Neural crest cell (in vitro differentiated cells): ENCODE measurements around the gene CHCT1. TPM values are rescaled to one million over a fixed set of nuclear protein-coding genes. Genes with fewer than 3 reads are reported as not detected.

Source experiments
- DNase-seq: peaks from one replicate; pipeline ENCODE4 v3.0.0; 2021; ENCODE audit warnings: low read depth, mixed read lengths, low spot score
- H3K27ac Mint-ChIP-seq: one replicate; pipeline ENCODE4 v1.8.0; 2021; ENCODE audit warnings: mild to moderate bottlenecking, mixed read lengths; ENCODE audit not compliant: unreplicated experiment
- H3K27me3 Mint-ChIP-seq: 2 replicates; pipeline ENCODE4 v1.8.0; 2021; ENCODE audit warnings: low read depth, mild to moderate bottlenecking, mixed read lengths
- H3K36me3 Mint-ChIP-seq: 2 replicates; pipeline ENCODE4 v1.8.0; 2021; ENCODE audit warnings: low read depth, mild to moderate bottlenecking, mixed read lengths
- H3K4me1 Mint-ChIP-seq: 2 replicates; pipeline ENCODE4 v1.8.0; 2021; ENCODE audit warnings: mixed read lengths
- H3K4me3 Mint-ChIP-seq: one replicate; pipeline ENCODE4 v1.8.0; 2021; ENCODE audit warnings: mild to moderate bottlenecking, mixed read lengths
- H3K9me3 Mint-ChIP-seq: 2 replicates; pipeline ENCODE4 v1.8.0; 2021; ENCODE audit warnings: mixed read lengths
- total RNA-seq: library from RNA; stranded (reverse); gene quantifications from 2 replicates; pipeline ENCODE4 v1.2.1, GENCODE V29; 2021
- TF ChIP-seq, protein P1 (sequence below): fragments of 200-600 bp; sonication (generic); conservative IDR thresholded peaks from 2 replicates; pipeline ENCODE4 v1.5.0; 2021; ENCODE audit warnings: antibody characterized with exemption, mild to moderate bottlenecking

Gene CHCT1
- total RNA-seq, 1 donor from 2014 or later: not detected

DNA sequence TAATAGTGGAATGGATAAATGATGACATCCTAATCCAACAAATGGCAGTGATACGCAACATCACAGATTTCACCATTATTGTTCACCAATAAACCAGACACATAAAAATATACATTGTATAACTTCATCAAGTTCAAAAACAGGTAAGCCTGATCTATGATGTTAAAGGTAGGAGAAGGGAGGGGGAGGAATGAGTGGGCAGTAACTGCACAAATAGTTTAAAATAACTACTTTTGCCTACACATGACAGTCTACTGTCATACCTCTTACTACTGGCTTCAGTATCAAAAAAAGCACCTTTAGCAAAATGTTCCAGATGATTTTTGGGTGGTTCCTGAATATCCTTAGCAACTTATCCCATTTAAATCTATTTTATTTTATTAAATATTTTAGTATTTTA lies 28.8 kb downstream of the CHCT1 start:
- TF ChIP-seq, protein P1, sequence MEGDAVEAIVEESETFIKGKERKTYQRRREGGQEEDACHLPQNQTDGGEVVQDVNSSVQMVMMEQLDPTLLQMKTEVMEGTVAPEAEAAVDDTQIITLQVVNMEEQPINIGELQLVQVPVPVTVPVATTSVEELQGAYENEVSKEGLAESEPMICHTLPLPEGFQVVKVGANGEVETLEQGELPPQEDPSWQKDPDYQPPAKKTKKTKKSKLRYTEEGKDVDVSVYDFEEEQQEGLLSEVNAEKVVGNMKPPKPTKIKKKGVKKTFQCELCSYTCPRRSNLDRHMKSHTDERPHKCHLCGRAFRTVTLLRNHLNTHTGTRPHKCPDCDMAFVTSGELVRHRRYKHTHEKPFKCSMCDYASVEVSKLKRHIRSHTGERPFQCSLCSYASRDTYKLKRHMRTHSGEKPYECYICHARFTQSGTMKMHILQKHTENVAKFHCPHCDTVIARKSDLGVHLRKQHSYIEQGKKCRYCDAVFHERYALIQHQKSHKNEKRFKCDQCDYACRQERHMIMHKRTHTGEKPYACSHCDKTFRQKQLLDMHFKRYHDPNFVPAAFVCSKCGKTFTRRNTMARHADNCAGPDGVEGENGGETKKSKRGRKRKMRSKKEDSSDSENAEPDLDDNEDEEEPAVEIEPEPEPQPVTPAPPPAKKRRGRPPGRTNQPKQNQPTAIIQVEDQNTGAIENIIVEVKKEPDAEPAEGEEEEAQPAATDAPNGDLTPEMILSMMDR: no peak
- no peak for DNase-seq
- peaks cover 14% of the 10 kb centered on the region for H3K36me3 Mint-ChIP-seq
- no peak overlapping the region for H3K27ac Mint-ChIP-seq
- no peak overlapping the region for H3K4me3 Mint-ChIP-seq
- no peaks in the 10 kb centered on the region for H3K27me3 Mint-ChIP-seq
- H3K9me3 Mint-ChIP-seq: no peaks in the 10 kb centered on the region
- H3K4me1 Mint-ChIP-seq: no peaks in the 10 kb centered on the region

DNA sequence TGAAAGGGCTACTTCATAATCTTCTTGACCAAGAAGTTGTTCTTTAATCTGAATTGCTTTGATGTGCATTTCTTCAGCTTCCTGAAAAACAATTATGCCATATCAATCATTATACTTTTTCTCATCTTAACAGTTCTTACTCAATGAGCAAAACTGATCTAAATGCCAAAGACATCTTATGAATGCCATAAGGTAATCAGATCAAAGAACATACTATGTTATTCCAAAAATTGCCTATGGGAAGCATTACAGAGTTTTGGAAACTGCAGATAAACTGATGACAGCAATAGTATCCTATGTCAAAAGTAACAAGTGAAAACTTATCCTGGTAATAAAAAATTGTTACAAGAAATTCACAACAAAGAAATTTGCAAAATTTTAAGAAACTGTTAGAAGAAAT lies 29.7 kb downstream of the CHCT1 start:
- Mint-ChIP-seq H3K9me3 (no peaks in the 10 kb centered on the region), H3K4me1 (no peaks in the 10 kb centered on the region)
- TF ChIP-seq, protein P1: no peak

GRCh38 chr17:60455378-60455777 lies 33.1 kb downstream of the CHCT1 start:
- peaks cover 26% of the 10 kb centered on the region for H3K36me3 Mint-ChIP-seq

More for the DNA sequence above, 29.7 kb downstream of the CHCT1 start:
- no peak overlapping the region for H3K27ac Mint-ChIP-seq
- DNase-seq: no peak
- H3K27me3 Mint-ChIP-seq: no peaks in the 10 kb centered on the region
- H3K4me3 Mint-ChIP-seq: no peak overlapping the region
- peaks cover 20% of the 10 kb centered on the region for H3K36me3 Mint-ChIP-seq

GRCh38 chr17:60457148-60457547 lies 34.9 kb downstream of the CHCT1 start:
- Mint-ChIP-seq H3K27ac (no peak overlapping the region), H3K36me3 (peaks cover 33% of the 10 kb centered on the region), H3K4me3 (no peak overlapping the region), H3K9me3 (peaks cover 6% of the 10 kb centered on the region), H3K27me3 (no peaks in the 10 kb centered on the region), H3K4me1 (no peaks in the 10 kb centered on the region)
- TF ChIP-seq, protein P1: no peak
- no peak for DNase-seq

More at GRCh38 chr17:60455378-60455777, 33.1 kb downstream of the CHCT1 start:
- Mint-ChIP-seq H3K9me3 (peaks cover 6% of the 10 kb centered on the region), H3K27ac (no peak overlapping the region), H3K4me3 (no peak overlapping the region), H3K4me1 (no peaks in the 10 kb centered on the region), H3K27me3 (no peaks in the 10 kb centered on the region)
- no peak for DNase-seq
- TF ChIP-seq, protein P1: no peak

- no peaks in the 10 kb centered on the region for H3K4me1 Mint-ChIP-seq
- peaks cover 31% of the 10 kb centered on the region for H3K36me3 Mint-ChIP-seq
- DNase-seq: no peak
- H3K27me3 Mint-ChIP-seq: no peaks in the 10 kb centered on the region
- peaks cover 6% of the 10 kb centered on the region for H3K9me3 Mint-ChIP-seq
- no peak overlapping the region for H3K4me3 Mint-ChIP-seq
- TF ChIP-seq, protein P1: no peak
- no peak overlapping the region for H3K27ac Mint-ChIP-seq
These were observed 39.3 kb downstream of the CHCT1 start for GRCh38 chr17:60461584-60461983.
